ENCODE measurements around the gene BCL2L12.

Gene BCL2L12

DNA sequence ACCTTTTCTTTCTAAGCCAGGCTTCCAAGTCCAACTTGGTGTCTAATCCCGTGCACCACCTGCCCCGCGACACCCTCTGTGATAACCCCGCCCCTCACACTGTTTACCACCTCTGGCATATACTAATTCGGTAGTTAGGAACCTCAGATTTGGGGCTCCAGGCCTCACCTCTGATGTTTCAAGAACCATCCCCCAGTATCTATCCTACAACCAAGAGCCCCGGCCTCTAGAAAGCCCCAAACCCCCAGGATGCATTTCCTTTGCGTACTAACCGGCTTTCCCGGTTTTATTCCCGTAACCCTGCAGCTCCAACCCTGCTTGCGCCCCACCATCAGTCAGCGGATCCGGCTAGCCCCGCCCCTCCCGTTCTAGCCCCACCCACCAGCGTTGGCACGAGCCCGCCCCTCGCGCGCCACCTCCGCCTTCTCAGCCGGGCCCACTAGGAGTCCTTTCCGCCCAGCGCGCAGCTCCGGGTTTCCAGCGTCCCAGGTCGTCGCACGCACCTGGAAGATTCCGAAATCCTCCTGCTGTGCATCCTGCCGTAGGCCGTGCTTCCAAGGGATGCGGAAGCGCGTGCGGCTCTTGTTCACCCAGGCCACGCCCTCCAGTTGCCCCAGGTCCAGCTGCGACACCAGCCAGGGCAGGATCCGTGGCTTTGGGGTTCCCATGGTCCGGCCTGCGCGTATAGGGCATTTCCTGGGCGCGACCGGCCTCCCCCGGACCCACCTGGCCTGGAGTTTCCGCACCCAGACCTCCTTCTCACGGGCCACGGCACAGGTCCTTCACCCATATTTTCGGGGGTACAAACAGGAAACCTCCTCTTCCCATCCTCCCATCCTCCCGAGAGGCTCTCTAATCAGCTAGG is 1.3 kb upstream of the BCL2L12 start:
- peak; percentile 90 for DNase-seq (ENCODE audit: low spot score)

DNA sequence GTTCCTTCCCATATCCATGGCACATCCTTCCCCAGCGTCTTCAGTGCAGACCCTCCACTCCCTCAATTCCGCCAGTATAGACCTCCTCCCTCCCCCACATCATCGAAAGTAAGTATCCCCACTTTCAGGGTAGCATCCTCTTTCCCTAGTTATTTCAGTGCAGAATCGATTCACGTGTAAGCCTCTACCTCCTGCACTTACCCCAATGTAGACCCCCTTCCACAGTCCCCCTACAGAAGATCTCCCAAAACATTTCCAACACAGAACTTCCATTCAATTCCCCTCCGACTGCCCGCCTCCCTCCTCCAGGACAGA is 740 bp upstream of the BCL2L12 start:
- DNase-seq (ENCODE audit: low spot score) = no peak

- DNase-seq (ENCODE audit: low spot score) = no peak
These were observed 349 bp downstream of the BCL2L12 start for GRCh38 chr19:49666120-49666444.

- no peak for DNase-seq (ENCODE audit: low spot score)
These were observed 1.7 kb downstream of the BCL2L12 start for GRCh38 chr19:49667473-49667872.

DNA sequence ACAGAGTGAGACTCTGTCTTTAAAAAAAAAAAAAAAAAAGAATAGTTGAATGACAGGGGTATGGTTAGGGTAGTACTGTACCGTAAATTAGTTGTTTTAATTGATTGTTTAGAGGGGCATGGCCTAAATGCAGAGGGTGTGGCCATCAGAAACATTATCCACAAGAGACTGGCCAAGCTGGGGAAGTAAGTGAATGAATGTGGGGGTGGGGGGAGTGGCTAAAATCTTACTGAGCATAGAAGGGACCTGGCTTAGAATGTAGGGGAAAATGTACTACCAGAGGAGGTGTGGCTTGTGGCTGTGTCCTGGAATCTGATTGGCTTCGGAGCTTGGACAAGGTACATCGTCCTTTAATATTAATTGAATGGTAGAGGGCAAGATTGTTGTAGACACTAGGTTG is 3.8 kb downstream of the BCL2L12 start:
- DNase-seq (ENCODE audit: low spot score) = no peak

GRCh38 chr19:49672131-49672919 is 6.6 kb downstream of the BCL2L12 start:
- peak; percentile 78 for DNase-seq (ENCODE audit: low spot score)

- DNase-seq (ENCODE audit: low spot score) = peak; percentile 81
These were observed 10.5 kb downstream of the BCL2L12 start for GRCh38 chr19:49676136-49676783.

DNA sequence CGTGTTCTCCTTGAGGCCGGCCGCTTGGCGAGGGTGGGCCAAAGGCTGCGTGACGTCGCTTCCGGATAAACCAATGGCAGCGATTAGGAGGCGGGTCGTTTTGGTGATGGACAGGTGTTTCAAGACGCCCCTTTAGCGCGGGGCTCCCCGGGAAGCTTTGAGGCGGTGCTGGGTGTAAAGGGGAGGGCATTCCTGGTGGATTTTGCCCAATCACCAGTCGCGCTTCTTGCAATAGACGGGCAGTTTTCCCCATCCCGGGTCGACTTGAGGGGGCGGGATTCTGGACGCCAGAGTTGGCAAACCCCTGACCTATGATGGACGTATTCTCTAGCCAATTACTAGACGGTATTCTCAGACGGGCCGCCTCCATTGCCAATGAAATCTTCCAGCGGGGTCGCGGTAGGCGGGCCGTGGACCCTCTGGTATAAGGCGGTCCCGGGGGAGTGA is 11.1 kb downstream of the BCL2L12 start:
- peak; percentile 100 for DNase-seq (ENCODE audit: low spot score)

DNA sequence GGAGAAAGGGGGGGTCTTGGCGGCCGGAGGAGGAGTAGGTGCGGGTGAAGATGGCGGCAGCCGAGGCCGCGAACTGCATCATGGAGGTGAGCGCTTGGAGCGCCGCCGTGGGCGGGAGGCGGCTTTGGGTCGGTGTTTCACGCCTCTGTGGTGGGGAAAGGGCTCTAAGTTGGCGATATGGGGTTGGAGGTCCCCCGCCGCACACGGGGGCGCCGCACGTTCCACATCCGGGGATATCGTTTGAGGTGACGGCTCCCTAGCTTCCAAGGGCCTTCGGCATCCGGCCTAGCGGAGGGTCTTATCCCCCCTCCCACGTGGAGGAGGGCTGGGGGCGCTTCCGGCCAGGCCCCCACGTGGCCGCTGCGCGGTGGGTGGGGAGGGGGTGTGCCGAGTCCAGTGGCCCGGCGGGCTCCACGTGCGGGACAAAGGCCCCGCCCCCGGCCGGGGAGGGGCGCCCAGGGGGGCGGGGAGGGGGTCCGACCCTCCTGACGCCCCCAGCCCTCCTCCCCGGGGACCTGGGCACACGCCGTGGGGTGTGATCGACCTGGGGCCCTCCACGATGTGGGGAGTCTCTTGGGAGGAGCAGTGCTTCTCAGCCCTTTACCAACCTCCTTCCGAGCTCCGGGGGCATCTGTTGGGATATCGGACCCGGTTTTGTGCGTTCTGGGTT is 11.6 kb downstream of the BCL2L12 start, which contains the start of gene PRMT1:
Gene PRMT1, plus strand, starts transcription at position 41 of the 670 bp plus-strand sequence. Its CDS starts 10 bp downstream, at position 51.
- DNase-seq (ENCODE audit: low spot score) = peak; percentile 49

DNA sequence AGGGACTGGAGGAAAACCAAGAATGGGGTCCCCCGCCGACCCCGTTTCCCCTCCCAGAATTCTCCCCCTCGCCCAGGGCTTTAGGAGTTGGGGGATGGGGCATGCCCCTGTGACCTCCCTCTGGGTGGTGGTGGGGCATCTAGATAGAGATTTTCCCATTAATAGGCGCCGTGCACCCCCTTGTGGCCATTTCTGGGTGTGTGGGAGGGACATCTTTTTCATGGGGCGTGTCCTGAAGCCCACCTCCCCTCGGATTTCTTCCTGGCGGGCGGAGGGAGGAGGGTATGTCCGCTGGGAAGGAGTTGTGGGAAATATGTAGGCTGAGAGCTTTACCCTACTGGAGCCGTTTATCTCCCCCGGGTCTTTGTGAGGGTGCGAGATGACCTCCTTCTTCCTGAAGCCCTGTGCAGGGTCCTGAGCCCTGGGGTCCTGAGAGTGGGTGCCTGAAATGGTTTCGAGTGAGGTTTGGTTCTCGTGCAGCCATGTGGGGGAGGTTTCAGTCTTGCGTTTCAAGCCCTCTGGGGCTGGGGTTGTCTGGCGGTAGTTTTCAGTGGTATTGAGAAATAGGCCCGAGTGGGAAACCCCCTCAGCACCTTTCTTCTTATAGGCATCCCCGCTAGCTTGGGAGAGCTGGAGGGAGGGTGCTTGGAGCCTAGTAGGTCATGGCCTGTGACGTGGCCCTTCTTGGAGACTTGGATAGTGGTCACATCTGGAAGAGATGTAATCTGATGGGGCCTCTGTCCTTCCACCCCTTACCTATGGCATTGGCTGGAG is 12.4 kb downstream of the BCL2L12 start:
- DNase-seq (ENCODE audit: low spot score) = peak; percentile 82

GRCh38 chr19:49678985-49679770 is 13.4 kb downstream of the BCL2L12 start:
- no peak for DNase-seq (ENCODE audit: low spot score)

GRCh38 chr19:49679771-49680413 is 14.2 kb downstream of the BCL2L12 start:
- no peak for DNase-seq (ENCODE audit: low spot score)

GRCh38 chr19:49680421-49681351 is 15.0 kb downstream of the BCL2L12 start:
- peak; percentile 94 for DNase-seq (ENCODE audit: low spot score)

DNA sequence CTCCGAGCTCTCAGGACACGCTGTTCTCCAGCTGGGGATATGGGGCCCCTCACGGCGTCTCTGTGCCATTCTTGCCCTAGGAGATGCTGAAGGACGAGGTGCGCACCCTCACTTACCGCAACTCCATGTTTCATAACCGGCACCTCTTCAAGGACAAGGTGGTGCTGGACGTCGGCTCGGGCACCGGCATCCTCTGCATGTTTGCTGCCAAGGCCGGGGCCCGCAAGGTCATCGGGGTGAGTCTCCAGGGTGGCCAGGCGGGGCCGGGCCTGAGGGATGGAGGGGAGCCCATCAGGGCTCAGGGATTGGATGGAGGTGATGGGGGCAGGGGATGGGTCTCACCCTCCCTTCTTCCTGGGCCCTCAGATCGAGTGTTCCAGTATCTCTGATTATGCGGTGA is 16.1 kb downstream of the BCL2L12 start:
- DNase-seq (ENCODE audit: low spot score) = no peak

GRCh38 chr19:49682274-49682673 is 16.5 kb downstream of the BCL2L12 start:
- no peak for DNase-seq (ENCODE audit: low spot score)

- no peak for DNase-seq (ENCODE audit: low spot score)
These were observed 18.1 kb downstream of the BCL2L12 start for GRCh38 chr19:49683814-49684250.

DNA sequence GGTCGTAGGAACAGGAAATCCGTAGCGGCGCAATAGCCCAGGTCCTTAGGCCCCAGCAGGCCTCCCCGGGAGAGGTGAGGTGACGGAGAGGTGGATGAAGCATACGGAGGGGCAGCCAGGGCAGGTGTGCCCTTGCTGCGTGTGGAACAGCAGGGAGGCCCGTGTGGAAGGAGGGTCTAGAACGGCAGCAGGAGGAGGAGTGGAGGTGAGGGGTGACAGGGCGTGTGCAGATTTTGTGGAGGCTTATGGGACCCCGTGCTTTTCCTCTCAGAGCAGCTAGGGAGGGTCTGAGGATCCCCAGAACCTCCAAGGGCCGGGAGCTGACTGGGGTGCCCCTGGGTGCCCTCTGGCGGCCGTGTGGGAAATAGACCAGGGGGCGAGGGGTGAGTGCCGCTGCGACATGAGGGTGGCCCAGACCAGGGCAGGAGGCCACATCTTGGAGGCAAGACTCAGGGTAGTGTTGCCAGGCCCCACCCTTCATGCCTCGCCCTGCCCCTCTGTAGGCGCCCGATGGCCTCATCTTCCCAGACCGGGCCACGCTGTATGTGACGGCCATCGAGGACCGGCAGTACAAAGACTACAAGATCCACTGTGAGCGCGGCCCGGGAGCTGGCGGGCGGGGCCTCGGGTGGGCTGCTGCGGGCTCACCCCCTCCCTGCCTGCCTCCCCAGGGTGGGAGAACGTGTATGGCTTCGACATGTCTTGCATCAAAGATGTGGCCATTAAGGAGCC is 18.7 kb downstream of the BCL2L12 start:
- no peak for DNase-seq (ENCODE audit: low spot score)

DNA sequence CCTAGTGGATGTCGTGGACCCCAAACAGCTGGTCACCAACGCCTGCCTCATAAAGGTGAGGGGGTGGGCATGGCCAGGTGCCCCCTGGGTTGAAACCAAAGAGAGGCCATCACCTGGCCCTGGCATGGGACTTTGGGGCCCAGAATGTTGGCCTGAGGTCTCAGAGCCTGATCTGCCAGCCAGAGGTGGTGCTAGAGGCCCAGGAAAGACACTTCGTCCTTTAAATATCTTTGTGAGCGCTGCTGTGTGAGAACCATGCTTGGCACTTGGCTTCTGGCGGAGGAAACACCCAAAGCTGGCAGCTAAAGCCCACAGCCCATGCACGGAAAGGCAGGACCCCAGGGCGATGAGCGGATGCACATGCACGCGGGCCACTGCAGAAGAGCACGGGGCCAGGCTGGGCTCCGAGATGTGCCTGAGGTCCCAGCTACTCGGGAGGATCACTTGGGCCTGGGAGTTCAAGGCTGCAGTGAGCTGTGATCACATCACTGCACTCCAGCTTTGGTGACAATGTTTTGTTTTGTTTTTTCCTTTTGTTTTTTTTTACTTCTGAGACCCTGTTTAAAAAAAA is 19.3 kb downstream of the BCL2L12 start:
- DNase-seq (ENCODE audit: low spot score) = no peak

Measured in activated CD4-positive, alpha-beta T cell treated with anti-CD3 and anti-CD28 coated beads, Interleukin-2, Interleukin-4, amounts not matched to agents 100 ng/mL and 50 ng/mL, durations not matched to agents 16 hours and 8 hours (primary cell).